Esophagus squamous epithelium (tissue), 4 donors: ENCODE results near the gene RNF215.

Experiments
- POLR2A ChIP-seq, 4 donors: fragments of 450-650 bp; IDR thresholded peaks; one replicate each; pipeline ENCODE4 v1.6.1; 2017; ENCODE audit warnings: antibody characterized with exemption in 4 of 4, mild to moderate bottlenecking in 4 of 4, moderate library complexity in 3 of 4
- TF ChIP-seq, protein P1 (sequence below), 6 experiments: fragments of 450-650 bp in 4 of 6; fragments of 200-600 bp in 2 of 6; sonication (generic) in 2 of 6; IDR thresholded peaks; one replicate each; pipeline ENCODE4 v1.5.1; 2016 to 2019; ENCODE audit warnings: antibody characterized with exemption in 6 of 6, mild to moderate bottlenecking in 4 of 6, moderate library complexity in 4 of 6

DNA sequence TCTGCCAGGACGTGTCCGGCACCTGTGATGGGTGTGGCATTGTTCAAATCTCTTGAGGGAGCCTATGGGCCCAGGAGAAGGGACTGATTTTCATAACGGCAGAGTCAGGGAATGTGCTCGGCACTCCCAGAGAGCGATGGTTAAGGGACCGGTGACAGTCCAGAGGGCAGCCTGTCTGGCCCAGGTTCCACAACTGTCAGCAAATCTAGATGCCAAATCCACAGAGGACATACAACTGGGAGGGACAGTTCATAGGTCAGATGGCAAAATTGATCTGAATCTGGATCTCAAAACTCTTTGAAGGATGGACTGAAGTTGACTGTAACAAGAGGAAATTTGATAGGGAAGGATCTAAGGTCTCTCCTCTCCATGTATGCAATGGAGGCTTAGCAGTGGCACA, 17.1 kb upstream of the RNF215 start:
- no peak for TF ChIP-seq POLR2A (IDR thresholded peaks at IDR 0.05)
- TF ChIP-seq, protein P1, sequence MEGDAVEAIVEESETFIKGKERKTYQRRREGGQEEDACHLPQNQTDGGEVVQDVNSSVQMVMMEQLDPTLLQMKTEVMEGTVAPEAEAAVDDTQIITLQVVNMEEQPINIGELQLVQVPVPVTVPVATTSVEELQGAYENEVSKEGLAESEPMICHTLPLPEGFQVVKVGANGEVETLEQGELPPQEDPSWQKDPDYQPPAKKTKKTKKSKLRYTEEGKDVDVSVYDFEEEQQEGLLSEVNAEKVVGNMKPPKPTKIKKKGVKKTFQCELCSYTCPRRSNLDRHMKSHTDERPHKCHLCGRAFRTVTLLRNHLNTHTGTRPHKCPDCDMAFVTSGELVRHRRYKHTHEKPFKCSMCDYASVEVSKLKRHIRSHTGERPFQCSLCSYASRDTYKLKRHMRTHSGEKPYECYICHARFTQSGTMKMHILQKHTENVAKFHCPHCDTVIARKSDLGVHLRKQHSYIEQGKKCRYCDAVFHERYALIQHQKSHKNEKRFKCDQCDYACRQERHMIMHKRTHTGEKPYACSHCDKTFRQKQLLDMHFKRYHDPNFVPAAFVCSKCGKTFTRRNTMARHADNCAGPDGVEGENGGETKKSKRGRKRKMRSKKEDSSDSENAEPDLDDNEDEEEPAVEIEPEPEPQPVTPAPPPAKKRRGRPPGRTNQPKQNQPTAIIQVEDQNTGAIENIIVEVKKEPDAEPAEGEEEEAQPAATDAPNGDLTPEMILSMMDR (IDR thresholded peaks at IDR 0.05): no peak
